Karpas-422 (cell line): ENCODE measurements around the gene RAPGEF2. TPM values are rescaled to one million over a fixed set of nuclear protein-coding genes. Genes with fewer than 3 reads are reported as not detected.
"Not testable (repeated sequence)": the region's sequence is repeated elsewhere in the genome, so short reads cannot be mapped to it uniquely, and the experiment has no call there.

Source experiments
- DNase-seq: peaks from one replicate; pipeline ENCODE4 v3.0.0-alpha.2; 2015
- H2AFZ ChIP-seq: fragments of 200-600 bp; sonication (generic); 2 replicates; pipeline ENCODE4 v1.6.1; 2014; ENCODE audit warnings: antibody characterized with exemption, low read length, mixed read lengths
- H3K27ac ChIP-seq: fragments of 200-600 bp; sonication (generic); 2 replicates; pipeline ENCODE4 v1.5.1; 2014; ENCODE audit warnings: mild to moderate bottlenecking, low read length, moderate library complexity
- H3K27me3 ChIP-seq: fragments of 200-600 bp; sonication (generic); 2 replicates; pipeline ENCODE4 v1.6.1; 2014; ENCODE audit warnings: low read length, mixed read lengths
- H3K36me3 ChIP-seq: fragments of 200-600 bp; sonication (generic); 2 replicates; pipeline ENCODE4 v1.6.1; 2014; ENCODE audit warnings: low read length, mixed read lengths; ENCODE audit not compliant: insufficient read depth
- H3K4me1 ChIP-seq: fragments of 200-600 bp; sonication (generic); 2 replicates; pipeline ENCODE4 v1.6.1; 2014; ENCODE audit warnings: mild to moderate bottlenecking, low read length, mixed read lengths
- H3K4me2 ChIP-seq: fragments of 200-600 bp; sonication (generic); 2 replicates; pipeline ENCODE4 v1.6.1; 2014; ENCODE audit warnings: low read length, low read depth, mild to moderate bottlenecking; ENCODE audit not compliant: poor library complexity, severe bottlenecking
- H3K4me3 ChIP-seq: fragments of 200-600 bp; sonication (generic); 2 replicates; pipeline ENCODE4 v1.5.1; 2014; ENCODE audit warnings: mild to moderate bottlenecking, antibody characterized with exemption, low read length, mixed read lengths
- H3K79me2 ChIP-seq: fragments of 200-600 bp; sonication (generic); 2 replicates; pipeline ENCODE4 v1.6.1; 2014; ENCODE audit warnings: mild to moderate bottlenecking, low read length, mixed read lengths
- H3K9ac ChIP-seq: fragments of 200-600 bp; sonication (generic); 2 replicates; pipeline ENCODE4 v1.6.0; 2014; ENCODE audit warnings: low read length
- H3K9me2 ChIP-seq: fragments of 200-600 bp; sonication (generic), shearing (Covaris generic); replicated peaks from 2 replicates; pipeline ENCODE4 v1.6.0; 2014; ENCODE audit warnings: mild to moderate bottlenecking, low read length, moderate library complexity; ENCODE audit not compliant: insufficient read depth
- H3K9me3 ChIP-seq: fragments of 300-700, 200-600 bp; sonication (generic); 2 replicates; pipeline ENCODE4 v1.6.1; 2014; ENCODE audit warnings: low read length, mixed read lengths
- H4K20me1 ChIP-seq: fragments of 200-600 bp; sonication (generic); 2 replicates; pipeline ENCODE4 v1.6.1; 2014; ENCODE audit warnings: mild to moderate bottlenecking, antibody characterized with exemption, low read length, low read depth; ENCODE audit not compliant: insufficient read depth
- total RNA-seq: library from RNA; depleted of rRNA; stranded (reverse); fragments of >200 nt; shearing (Covaris generic); gene quantifications from 2 replicates; pipeline ENCODE4 v1.2.3, GENCODE V29; 2014; ENCODE audit warnings: low replicate concordance; rRNA removed

The RAPGEF2 gene, protein sequence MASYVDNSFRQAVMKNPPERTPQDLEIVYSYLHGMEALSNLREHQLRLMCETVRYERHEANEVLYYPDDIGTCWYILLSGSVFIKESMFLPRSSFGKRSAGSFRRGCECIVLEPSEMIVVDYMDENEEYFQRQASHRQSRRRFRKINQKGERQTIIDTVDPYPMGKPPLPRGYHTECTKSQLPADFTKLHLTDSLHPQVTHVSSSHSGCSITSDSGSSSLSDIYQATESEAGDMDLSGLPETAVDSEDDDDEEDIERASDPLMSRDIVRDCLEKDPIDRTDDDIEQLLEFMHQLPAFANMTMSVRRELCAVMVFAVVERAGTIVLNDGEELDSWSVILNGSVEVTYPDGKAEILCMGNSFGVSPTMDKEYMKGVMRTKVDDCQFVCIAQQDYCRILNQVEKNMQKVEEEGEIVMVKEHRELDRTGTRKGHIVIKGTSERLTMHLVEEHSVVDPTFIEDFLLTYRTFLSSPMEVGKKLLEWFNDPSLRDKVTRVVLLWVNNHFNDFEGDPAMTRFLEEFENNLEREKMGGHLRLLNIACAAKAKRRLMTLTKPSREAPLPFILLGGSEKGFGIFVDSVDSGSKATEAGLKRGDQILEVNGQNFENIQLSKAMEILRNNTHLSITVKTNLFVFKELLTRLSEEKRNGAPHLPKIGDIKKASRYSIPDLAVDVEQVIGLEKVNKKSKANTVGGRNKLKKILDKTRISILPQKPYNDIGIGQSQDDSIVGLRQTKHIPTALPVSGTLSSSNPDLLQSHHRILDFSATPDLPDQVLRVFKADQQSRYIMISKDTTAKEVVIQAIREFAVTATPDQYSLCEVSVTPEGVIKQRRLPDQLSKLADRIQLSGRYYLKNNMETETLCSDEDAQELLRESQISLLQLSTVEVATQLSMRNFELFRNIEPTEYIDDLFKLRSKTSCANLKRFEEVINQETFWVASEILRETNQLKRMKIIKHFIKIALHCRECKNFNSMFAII (N-terminal part only)
- total RNA-seq: 5.4 and 7.3 TPM in 2 replicates

DNA sequence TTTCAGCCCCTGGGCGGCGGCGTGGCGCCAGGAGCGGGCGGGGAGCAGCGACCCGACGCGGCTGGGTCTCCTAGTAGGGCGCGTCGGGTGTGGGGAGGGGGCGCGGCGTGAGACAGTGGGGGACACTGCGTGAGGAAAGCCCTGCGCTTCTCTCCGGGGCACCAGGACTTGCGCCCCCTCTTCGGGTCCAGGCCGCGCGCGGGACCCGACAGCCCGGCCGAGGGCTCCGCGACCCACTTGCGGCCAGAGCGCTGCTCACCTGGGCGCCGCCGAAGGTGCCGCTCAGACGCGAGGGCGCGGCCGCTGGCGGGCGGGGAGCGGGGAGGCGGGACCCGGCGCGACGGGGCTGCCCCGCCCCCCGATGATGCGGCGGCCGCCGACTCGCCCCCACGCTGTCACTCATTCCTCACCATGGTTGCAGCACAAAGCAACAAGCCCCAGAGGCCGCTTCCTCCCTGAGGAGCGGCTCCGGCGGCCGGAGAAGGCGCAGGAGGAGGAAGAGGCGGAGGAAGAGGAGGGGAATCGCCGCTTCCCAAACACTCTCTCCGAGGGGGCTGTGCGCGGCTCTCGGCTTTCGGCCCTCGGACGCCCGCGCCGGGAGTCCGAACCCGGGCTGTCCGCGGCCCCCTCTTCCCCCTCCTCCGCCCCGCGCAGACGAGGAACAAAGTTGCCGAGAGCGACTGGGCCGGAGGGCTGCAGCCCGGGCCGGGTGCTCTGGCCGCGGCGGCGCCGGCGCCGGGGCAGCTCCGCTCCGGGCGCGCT is at the start of gene RAPGEF2:
RAPGEF2 (plus strand) TSS at position 458 of the 762 bp plus-strand sequence. CDS start 1,084 bp downstream, outside the sequence.
- peak; percentile 95 for DNase-seq
- Histone ChIP-seq H3K27me3 (no peaks in the 10 kb centered on the region), H3K9ac (peak within 1 kb of the TSS; percentile 80), H3K4me3 (peak within 1 kb of the TSS; percentile 90), H4K20me1 (peaks cover 14% of the 10 kb centered on the region), H3K79me2 (no peaks in the 10 kb centered on the region), H3K4me2 (peak within 1 kb of the TSS; percentile 100), H3K9me3 (no peaks in the 10 kb centered on the region), H3K27ac (no peak within 1 kb of the TSS), H3K4me1 (peaks cover 16% of the 10 kb centered on the region), H2AFZ (peak within 1 kb of the TSS; percentile 93), H3K9me2 (no peaks in the 10 kb centered on the region), H3K36me3 (no peaks in the 10 kb centered on the region)

GRCh38 chr4:159055833-159056232 is 47.0 kb upstream of the RAPGEF2 start:
- no peaks in the 10 kb centered on the region for H3K27me3 ChIP-seq
- H3K9me3 ChIP-seq: no peaks in the 10 kb centered on the region
- no peaks in the 10 kb centered on the region for H3K9me2 ChIP-seq
- no peak overlapping the region for H3K4me3 ChIP-seq
- no peaks in the 10 kb centered on the region for H3K79me2 ChIP-seq
- H3K36me3 ChIP-seq: no peaks in the 10 kb centered on the region
- H3K4me1 ChIP-seq: peaks cover 25% of the 10 kb centered on the region
- no peak overlapping the region for H3K9ac ChIP-seq
- no peak overlapping the region for H2AFZ ChIP-seq
- DNase-seq: no peak
- H3K4me2 ChIP-seq: no peak overlapping the region
- no peaks in the 10 kb centered on the region for H4K20me1 ChIP-seq
- no peak overlapping the region for H3K27ac ChIP-seq

- Histone ChIP-seq H3K4me3 (no peak overlapping the region), H3K9ac (no peak overlapping the region), H3K4me2 (no peak overlapping the region), H3K9me2 (no peaks in the 10 kb centered on the region), H3K79me2 (no peaks in the 10 kb centered on the region), H4K20me1 (no peaks in the 10 kb centered on the region), H3K4me1 (peaks cover 12% of the 10 kb centered on the region), H3K27ac (no peak overlapping the region), H3K27me3 (no peaks in the 10 kb centered on the region), H3K36me3 (no peaks in the 10 kb centered on the region), H2AFZ (no peak overlapping the region), H3K9me3 (no peaks in the 10 kb centered on the region)
- DNase-seq: no peak
Measured at GRCh38 chr4:159060161-159060560, 42.7 kb upstream of the RAPGEF2 start.

DNA sequence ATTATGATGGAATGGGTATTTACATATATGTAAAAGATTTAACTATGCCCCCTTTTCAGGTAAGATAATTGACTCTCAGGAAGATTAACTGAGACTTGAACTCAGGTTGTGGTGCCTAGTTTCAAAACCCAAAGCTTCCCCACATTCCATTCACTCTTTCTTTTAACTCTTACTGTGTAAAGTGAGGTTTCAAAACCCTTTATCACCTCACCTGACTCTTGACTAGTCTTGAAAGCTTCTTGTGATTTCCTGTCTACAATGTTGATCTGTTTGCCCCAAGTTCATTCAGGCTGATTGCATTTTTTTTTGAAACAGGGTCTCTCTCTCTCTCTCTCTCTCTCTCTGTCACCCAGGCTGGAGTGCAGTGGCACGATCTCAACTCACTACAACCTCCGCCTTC is 40.5 kb upstream of the RAPGEF2 start:
- Histone ChIP-seq H3K9ac (no peak overlapping the region), H3K27ac (no peak overlapping the region), H3K79me2 (no peaks in the 10 kb centered on the region), H2AFZ (no peak overlapping the region), H3K27me3 (no peaks in the 10 kb centered on the region), H3K4me2 (no peak overlapping the region), H3K4me3 (no peak overlapping the region), H3K4me1 (peaks cover under 1% of the 10 kb centered on the region; the same call in 1 of the 2 replicates), H3K36me3 (no peaks in the 10 kb centered on the region), H3K9me3 (no peaks in the 10 kb centered on the region), H4K20me1 (no peaks in the 10 kb centered on the region), H3K9me2 (no peaks in the 10 kb centered on the region)
- DNase-seq: no peak

- Histone ChIP-seq H3K4me3 (no peak overlapping the region), H3K9me3 (no peaks in the 10 kb centered on the region), H3K9ac (no peak overlapping the region), H3K27ac (no peak overlapping the region), H3K9me2 (no peaks in the 10 kb centered on the region), H3K79me2 (no peaks in the 10 kb centered on the region), H3K36me3 (no peaks in the 10 kb centered on the region), H3K4me1 (no peaks in the 10 kb centered on the region), H3K27me3 (no peaks in the 10 kb centered on the region), H4K20me1 (no peaks in the 10 kb centered on the region), H2AFZ (no peak overlapping the region), H3K4me2 (no peak overlapping the region)
- DNase-seq: no peak
Measured at GRCh38 chr4:159065513-159066240, 37.2 kb upstream of the RAPGEF2 start.

GRCh38 chr4:159068139-159068538 is 34.7 kb upstream of the RAPGEF2 start:
- not testable (repeated sequence) for H3K36me3 ChIP-seq, H3K27ac ChIP-seq, DNase-seq, H3K27me3 ChIP-seq, H2AFZ ChIP-seq, H3K9me2 ChIP-seq, H3K79me2 ChIP-seq, H3K9ac ChIP-seq, H3K4me1 ChIP-seq, H3K4me2 ChIP-seq, H3K4me3 ChIP-seq, H3K9me3 ChIP-seq, H4K20me1 ChIP-seq

DNA sequence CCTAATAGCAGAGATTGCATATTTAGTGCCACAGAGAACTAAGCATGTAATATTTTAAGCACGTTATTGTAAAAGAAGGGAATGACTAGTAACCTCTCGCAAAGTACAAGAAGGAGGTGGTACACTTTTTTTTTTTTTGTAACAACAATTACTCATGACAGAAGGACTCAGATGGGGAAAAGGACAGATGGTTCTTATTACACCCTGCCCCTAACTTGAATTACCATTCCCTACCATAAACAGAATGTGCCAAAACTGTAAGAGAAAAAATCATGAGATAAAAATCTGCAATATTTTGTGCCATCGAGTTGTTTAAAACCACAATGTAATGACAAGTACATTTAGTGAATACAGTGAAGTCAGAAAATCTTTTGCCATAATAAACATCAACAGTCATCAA is 33.0 kb upstream of the RAPGEF2 start:
- Histone ChIP-seq H3K79me2 (no peaks in the 10 kb centered on the region), H3K9me2 (no peaks in the 10 kb centered on the region), H3K4me2 (no peak overlapping the region), H3K4me1 (no peaks in the 10 kb centered on the region), H3K9me3 (no peaks in the 10 kb centered on the region), H2AFZ (no peak overlapping the region), H4K20me1 (no peaks in the 10 kb centered on the region), H3K27ac (no peak overlapping the region), H3K27me3 (no peaks in the 10 kb centered on the region), H3K4me3 (no peak overlapping the region), H3K36me3 (no peaks in the 10 kb centered on the region), H3K9ac (no peak overlapping the region)
- DNase-seq: no peak
